ENCODE data around the gene PSAPL1. TPM values are rescaled to one million over a fixed set of nuclear protein-coding genes. Genes with fewer than 3 reads are reported as not detected.

PSAPL1 gene
- total and polyA plus RNA-seq, 2 of the 8 experiments (the other 6 are each of a cell fraction or from before 2014, with no cell fraction given): 0.03 TPM; not detected in 1

GRCh38 chr4:7417639-7418038 is 17.1 kb downstream of the PSAPL1 start:
- Histone ChIP-seq H3K27me3 (replicated peaks in 1 of 4; ENCODE audit: control insufficient read depth in 3 of 4, extremely low read depth in 1 of 4, insufficient read depth in 3 of 4, low read length in 3 of 4) (peaks cover 23 to 50% (median 46%) of the 10 kb centered on the region in 4 experiments), H4K91ac (replicated peaks; ENCODE audit: insufficient read length, low read length) (no peak overlapping the region), H2BK12ac (ENCODE audit: low read depth, low read length) (no peak overlapping the region), H2BK5ac (ENCODE audit: low read depth, low read length) (no peak overlapping the region), H3K36me3 (ENCODE audit: control insufficient read depth in 2 of 4, insufficient read depth in 4 of 4, low read length in 3 of 4) (no peaks in the 10 kb centered on the region; a peak in 1 of 8 replicates), H3K56ac (replicated peaks; ENCODE audit: insufficient read length, low read depth, low read length) (no peak overlapping the region), H3K9me3 (ENCODE audit: insufficient read depth in 2 of 2, low read depth in 1 of 2, low read length in 1 of 2) (peaks cover 7 to 8% of the 10 kb centered on the region in 2 experiments; a peak in 1 of 4 replicates), H2AK5ac (ENCODE audit: low read depth, low read length) (no peak overlapping the region), H4K5ac (ENCODE audit: insufficient read length, low read depth, low read length) (no peak overlapping the region), H2AFZ (ENCODE audit: low read length) (no peak overlapping the region), H3K79me1 (ENCODE audit: low read depth, low read length) (no peaks in the 10 kb centered on the region), H3K4me1 (replicated peaks in 1 of 4; ENCODE audit: control insufficient read depth in 3 of 4, insufficient read depth in 4 of 4, low read length in 3 of 4) (peaks cover 2 to 15% (median 12%) of the 10 kb centered on the region in 4 experiments; a peak in 4 of 7 replicates), H4K20me1 (replicated peaks in 1 of 2; ENCODE audit: control insufficient read depth in 1 of 2, insufficient read depth in 2 of 2, low read length in 2 of 2) (peaks cover 5 to 15% of the 10 kb centered on the region in 2 experiments), H3K79me2 (ENCODE audit: control insufficient read depth in 1 of 2, insufficient read depth in 2 of 2, low read length in 2 of 2) (no peaks in the 10 kb centered on the region), H2BK20ac (ENCODE audit: low read length) (no peak overlapping the region), H3K23ac (ENCODE audit: insufficient read length) (no peak overlapping the region), H3K14ac (ENCODE audit: insufficient read length) (no peak overlapping the region), H3K23me2 (ENCODE audit: low read depth, low read length) (peaks cover 5% of the 10 kb centered on the region; the same call in 1 of the 2 replicates), H2BK120ac (replicated peaks; ENCODE audit: low read depth, low read length) (no peak overlapping the region), H3K4me2 (ENCODE audit: insufficient read depth in 1 of 2, low read depth in 2 of 2, low read length in 2 of 2) (no peak overlapping the region), H3K27ac (ENCODE audit: low read depth, low read length) (no peak overlapping the region), H3K9ac (replicated peaks in 1 of 4; ENCODE audit: extremely low read depth in 1 of 4, low read depth in 3 of 4, low read length in 3 of 4) (no peak overlapping the region), H3K4ac (replicated peaks; ENCODE audit: insufficient read length, low read depth, low read length) (no peak overlapping the region), H3K4me3 (ENCODE audit: extremely low read depth in 1 of 4, insufficient read depth in 2 of 4, low read depth in 3 of 4, low read length in 4 of 4) (no peak overlapping the region), H2BK15ac (ENCODE audit: low read length) (no peak overlapping the region), H3K18ac (ENCODE audit: extremely low read depth, low read length) (no peak overlapping the region), H4K8ac (ENCODE audit: extremely low read depth, insufficient read depth, low read length) (peak overlapping the region; percentile 29; the same call in 1 of the 2 replicates)
- CTCF ChIA-PET (ENCODE audit: partially characterized antibody): interaction anchor here (0.7 to 1.2 kb wide), 2 partner anchors 37 to 43 kb away, joined by 3 read pairs; no protein-coding TSS in a partner anchor
- FAIRE-seq (no peak), DNase-seq (ENCODE audit: low read depth in 1 of 2, low spot score in 2 of 2) (peak in 1 of 2 experiments; percentile 28)
- POLR2A ChIA-PET (ENCODE audit: partially characterized antibody): no interaction called here
- WGBS, 2 experiments (ENCODE audit: extremely low coverage in 1 of 2, insufficient coverage in 1 of 2, insufficient read length in 1 of 2, insufficient replicate concordance in 2 of 2, low coverage in 1 of 2, low lambda C conversion rate in 2 of 2, missing lambda C conversion rate in 1 of 2): 79% methylated on average over 6 of the region's 9 CpGs; no CpG with 5 or more reads in 1 of the 2 experiments
- TF ChIP-seq USF2 (IDR thresholded peaks at IDR 0.05; ENCODE audit: low read length): no peak
- no peak for TF ChIP-seq CHD1 (IDR thresholded peaks at IDR 0.05; ENCODE audit: low read depth, low read length)

All from H1 (cell line).